SK-N-MC (cell line): Measurements from ENCODE around the gene KIF16B.

ENCODE experiments used
- EZH2 ChIP-seq: fragments of 200-600 bp; sonication (generic); IDR thresholded peaks from one replicate; pipeline ENCODE4 v1.6.1; 2017; ENCODE audit warnings: antibody characterized with exemption
- FOXP2 ChIP-seq: optimal IDR thresholded peaks from 2 replicates; pipeline ENCODE3; 2011; ENCODE audit warnings: mild to moderate bottlenecking, moderate library complexity; ENCODE audit not compliant: insufficient read depth; ENCODE audit errors: extremely low read length, control extremely low read depth
- POLR2AphosphoS5 ChIP-seq: IDR thresholded peaks from 2 replicates; pipeline ENCODE4 v1.6.1; 2012; ENCODE audit warnings: mild to moderate bottlenecking, low read depth, low read length, borderline replicate concordance

DNA sequence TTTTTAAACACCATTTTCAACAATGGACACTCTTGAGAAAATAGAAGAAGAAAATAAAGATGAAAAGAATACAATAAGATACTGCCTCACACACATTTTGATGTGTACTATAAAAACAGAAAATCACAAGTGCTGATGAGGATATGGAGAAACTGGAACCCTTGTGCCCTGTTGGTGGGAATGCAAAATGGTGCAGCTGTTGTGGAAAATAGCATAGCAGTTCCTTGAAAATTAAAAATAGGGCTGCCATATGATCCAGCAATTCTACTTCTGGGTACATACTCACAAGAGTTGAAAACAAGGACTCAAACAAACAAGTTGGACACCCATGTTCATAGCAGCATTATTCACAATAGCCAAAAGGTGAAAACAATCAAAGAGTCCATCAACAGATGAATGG is 173.0 kb downstream of the KIF16B start:
- TF ChIP-seq EZH2 (no peak), POLR2AphosphoS5 (no peak), FOXP2 (no peak)
